Measurements from ENCODE around the gene ADCY6. TPM values are rescaled to one million over a fixed set of nuclear protein-coding genes. Genes with fewer than 3 reads are reported as not detected.

ADCY6 gene
- total RNA-seq (2014; rRNA removed; shearing (Covaris generic); ENCODE audit: low replicate concordance), result 65.4 and 76.6 TPM in 2 replicates

DNA sequence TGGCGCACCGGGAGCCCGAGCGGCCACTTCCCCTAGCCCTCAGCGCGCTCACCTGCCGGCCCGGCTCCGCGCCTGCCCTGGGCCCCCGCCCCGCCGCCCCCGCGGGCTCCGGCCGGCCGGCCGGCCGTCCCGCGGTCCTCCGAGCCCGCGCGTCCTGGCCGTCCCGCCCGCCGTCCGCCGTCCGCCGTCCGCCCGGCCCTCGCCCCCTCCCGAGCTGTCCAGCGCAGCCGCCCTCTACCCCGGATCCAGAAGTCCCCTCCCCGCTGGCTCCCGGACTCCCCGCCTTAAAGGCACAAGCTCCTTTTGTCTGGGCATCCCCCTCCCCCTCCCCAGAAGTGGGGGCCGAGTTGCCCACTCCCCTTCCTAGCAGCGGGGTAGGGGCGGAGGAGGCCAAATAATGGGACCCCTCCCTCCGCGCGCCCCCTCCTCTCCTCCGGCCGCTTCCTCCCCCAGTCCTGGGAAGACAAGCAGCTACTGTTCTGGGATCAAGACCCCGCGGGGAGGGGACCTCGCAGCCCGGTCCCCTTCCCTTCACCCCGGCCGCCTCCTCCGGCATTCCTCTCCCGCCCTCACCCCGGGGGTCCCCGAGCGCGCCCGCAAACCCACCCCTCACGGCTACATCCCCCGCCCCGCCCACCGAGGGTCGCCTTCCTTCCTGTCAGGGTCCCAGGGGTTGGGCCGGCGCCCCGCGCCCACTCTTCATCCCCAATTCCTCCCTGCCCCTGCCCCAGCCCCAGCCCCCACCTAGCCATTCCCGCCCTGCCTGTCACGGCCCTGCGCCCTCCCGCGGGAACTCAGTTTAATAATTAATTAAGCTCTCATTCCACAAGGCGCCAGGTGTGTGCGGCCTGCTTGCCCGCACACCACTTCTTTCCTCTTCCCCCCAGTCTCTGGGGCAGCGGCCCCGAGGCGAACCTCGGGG is at the start of gene ADCY6:
ADCY6 (minus strand) TSS at position 236 of the 922 bp plus-strand sequence. CDS start 5,655 bp downstream, outside the sequence.
- in situ Hi-C loops (cut with HindIII; ENCODE audit: low pct_unique_long_range_greater_than_20kb, low sequenced_read_pairs), result no loop called here
- DNase-seq (ENCODE audit: low read depth), result peak; percentile 54

DNA sequence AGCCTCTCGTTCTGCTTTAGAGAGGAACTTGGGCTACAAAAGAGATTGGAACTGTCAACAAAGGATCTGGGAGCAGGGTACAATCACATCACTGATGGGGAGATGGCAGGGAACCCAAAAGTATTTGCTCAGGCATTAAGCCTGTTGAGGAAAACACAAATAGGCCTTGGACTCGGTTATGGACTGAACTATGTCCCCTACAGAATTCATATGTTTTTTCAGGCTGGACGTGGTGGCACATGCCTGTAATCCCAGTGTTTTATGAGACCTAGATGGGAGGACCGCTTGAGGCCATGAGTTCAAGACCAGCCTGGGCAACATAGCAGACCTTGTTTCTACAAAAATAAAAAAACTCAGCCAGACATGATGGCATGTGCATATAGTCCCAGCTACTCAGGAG is 49.2 kb upstream of the ADCY6 start:
- in situ Hi-C loops (cut with HindIII; ENCODE audit: low pct_unique_long_range_greater_than_20kb, low sequenced_read_pairs), result no loop called here
- no peak for DNase-seq (ENCODE audit: low read depth)

DNA sequence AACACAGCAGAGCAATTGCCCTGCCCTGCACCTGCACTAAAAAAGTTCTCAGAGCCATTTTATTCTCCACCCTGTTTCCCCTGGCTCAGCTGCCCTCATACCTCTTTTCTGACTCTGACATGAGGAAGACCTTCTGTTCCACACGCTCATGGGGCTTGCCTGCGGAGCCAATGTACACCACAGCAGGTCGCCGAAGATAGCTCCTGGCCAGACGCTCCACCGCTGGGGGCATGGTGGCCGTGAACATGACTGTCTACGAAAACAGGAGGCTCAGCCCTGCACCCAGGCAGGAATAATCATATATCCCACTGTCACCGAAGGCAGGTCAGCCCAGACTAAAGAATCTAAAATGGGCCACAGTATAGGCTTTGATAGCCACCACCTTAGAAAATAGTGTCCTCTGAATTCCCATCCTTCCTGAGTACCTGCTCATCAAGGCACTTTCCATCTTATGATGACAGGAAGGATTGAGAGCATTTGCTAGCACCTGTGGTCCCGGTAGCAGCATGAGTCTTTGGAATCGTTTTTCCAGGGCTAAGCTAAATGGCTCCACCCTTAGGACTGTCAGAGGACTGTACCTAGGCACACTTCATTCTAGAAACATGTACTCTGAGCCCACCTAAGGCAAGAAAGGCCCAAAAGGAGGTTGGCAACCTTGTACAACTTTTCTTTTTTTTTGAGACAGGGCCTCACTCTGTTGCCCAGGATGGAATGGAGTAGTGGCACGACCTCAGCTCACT is 43.6 kb upstream of the ADCY6 start:
- DNase-seq (ENCODE audit: low read depth), result no peak
- in situ Hi-C loops (cut with HindIII; ENCODE audit: low pct_unique_long_range_greater_than_20kb, low sequenced_read_pairs), result no loop called here

DNA sequence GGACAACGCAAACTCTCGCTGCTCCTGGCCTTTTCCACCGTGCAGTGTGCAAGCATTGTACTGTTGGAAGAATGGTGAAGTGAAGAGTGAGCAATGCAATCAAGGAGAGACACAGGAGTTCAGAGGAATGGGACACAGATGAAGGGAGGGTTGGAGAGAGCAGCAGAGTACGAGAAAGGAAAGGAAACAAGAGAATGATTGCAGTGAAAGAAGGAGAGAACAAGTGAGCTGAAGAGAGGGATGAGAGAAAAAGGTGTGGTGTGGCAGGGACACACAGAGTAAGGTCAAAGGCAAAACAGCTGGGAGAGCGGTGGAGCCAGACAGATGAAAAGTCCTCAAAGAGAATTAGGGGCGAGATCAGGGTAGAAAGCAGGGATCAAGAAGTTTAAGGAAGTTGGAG is 42.4 kb upstream of the ADCY6 start:
- in situ Hi-C loops (cut with HindIII; ENCODE audit: low pct_unique_long_range_greater_than_20kb, low sequenced_read_pairs), result no loop called here

DNA sequence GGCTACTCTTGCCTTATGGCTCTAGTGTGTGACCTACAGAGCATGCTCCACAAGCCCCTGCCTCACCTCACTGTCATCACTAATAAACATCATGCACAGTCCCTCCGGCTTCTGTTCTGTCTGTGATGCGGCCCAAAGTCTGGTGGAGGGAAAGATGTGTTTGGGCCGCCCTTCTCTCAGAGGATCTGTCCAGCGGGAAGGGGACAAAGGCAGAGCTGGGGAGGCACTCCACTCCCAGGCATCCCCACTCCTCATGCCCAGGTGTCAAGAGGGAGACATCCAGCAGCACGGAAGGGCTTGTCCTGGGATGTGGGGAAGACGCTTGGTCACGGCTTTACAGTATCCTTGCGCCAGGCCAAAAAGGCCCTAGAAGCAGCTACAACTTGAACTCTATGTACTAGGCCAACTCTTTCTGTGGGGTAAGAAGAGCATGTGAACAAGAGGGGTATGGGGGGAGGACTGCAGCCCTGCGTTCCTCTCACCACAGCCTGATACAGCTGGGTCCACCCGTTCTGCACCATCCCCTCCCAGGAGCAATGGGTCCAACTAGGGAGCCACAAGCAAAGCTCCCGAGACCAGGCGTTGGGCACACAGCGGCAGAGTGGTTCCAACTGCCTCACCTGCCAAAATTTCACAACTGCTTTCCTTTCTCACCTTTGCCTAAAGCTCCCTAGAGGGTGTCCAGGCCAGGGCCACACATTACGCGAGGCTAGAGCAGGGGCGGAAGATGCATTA is 40.1 kb upstream of the ADCY6 start:
- in situ Hi-C loops (cut with HindIII; ENCODE audit: low pct_unique_long_range_greater_than_20kb, low sequenced_read_pairs), result no loop called here
- no peak for DNase-seq (ENCODE audit: low read depth)

More for the DNA sequence above, 42.4 kb upstream of the ADCY6 start:
- no peak for DNase-seq (ENCODE audit: low read depth)

DNA sequence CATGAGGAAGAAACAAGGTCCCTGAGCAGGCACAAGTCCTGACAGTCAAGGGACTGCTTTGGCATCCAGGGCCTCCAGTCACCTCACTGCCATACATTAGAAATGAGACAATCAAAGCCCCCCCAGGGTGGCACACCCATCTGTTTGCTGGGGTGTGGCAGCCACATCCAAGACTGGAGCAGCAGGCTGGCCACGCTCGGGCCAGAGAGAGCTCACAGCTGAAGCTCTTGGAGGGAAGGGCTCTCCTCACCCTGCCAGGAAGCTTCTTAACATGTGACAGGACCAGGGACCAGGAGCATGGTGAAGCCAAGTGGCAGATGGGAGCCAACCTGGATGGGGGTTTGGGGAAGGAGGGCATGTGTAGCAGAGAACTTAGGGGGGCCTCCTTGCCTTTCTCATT is 39.4 kb upstream of the ADCY6 start:
- DNase-seq (ENCODE audit: low read depth), result no peak
- in situ Hi-C loops (cut with HindIII; ENCODE audit: low pct_unique_long_range_greater_than_20kb, low sequenced_read_pairs), result no loop called here

DNA sequence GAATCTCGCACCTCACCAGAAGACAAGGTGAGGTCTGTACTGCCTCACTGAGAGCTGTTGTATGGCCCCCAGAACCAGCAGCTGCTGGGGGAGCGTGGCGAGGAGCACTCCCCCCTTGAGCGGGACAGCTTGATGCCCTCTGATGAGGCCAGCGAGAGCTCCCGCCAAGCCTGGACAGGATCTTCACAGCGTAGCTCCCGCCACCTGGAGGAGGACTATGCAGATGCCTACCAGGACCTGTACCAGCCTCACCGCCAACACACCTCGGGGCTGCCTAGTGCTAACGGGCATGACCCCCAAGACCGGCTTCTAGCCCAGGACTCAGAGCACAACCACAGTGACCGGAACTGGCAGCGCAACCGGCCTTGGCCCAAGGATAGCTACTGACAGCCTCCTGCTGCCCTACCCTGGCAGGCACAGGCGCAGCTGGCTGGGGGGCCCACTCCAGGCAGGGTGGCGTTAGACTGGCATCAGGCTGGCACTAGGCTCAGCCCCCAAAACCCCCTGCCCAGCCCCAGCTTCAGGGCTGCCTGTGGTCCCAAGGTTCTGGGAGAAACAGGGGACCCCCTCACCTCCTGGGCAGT is 38.7 kb upstream of the ADCY6 start:
- in situ Hi-C loops (cut with HindIII; ENCODE audit: low pct_unique_long_range_greater_than_20kb, low sequenced_read_pairs), result no loop called here
- no peak for DNase-seq (ENCODE audit: low read depth)

DNA sequence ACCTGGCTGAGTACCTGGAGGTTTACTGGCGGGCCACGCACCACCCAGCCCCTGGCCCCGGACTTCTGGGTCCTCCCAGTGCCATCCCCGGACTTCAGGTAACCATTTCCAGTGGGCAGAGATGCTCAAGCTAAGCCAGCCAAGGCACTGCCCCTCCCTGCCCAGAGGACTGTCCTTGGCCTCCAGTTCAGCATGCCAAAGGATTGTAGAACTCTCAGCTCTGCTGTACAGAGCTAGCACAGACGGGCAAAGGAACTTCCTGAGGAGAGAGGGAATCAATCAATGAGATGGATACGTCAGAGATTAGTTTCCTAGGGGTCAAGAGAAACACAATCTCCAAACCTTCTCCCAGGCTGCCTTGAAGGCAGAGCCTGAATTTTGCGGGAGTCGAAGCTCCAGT is 38.1 kb upstream of the ADCY6 start:
- DNase-seq (ENCODE audit: low read depth), result no peak

DNA sequence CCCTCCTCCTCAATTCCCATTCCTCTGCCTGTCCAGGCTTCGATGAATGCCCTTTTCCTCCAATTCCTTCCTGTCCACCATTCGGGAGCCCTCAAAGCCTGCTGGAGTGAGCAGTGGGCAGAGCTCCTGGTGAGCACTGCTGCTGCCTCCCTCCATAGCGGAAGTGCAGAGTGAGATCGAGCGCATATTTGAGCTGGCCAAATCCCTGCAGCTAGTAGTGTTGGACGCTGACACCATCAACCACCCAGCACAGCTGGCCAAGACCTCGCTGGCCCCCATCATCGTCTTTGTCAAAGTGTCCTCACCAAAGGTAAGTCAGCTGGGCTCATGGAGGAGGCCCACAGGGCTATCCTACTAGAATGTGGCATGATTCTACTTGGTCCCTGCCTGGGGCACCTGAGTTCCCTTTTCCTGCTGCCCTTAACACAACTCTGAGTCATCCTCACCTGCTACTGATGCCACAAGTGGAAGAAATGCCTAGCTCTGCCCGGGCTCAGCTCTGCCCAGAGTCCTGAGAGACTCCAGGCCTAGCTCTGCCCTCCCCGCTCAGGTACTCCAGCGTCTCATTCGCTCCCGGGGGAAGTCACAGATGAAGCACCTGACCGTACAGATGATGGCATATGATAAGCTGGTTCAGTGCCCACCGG is 37.4 kb upstream of the ADCY6 start:
- in situ Hi-C loops (cut with HindIII; ENCODE audit: low pct_unique_long_range_greater_than_20kb, low sequenced_read_pairs), result no loop called here
- no peak for DNase-seq (ENCODE audit: low read depth)

More for the DNA sequence above, 38.1 kb upstream of the ADCY6 start:
- in situ Hi-C loops (cut with HindIII; ENCODE audit: low pct_unique_long_range_greater_than_20kb, low sequenced_read_pairs), result no loop called here

DNA sequence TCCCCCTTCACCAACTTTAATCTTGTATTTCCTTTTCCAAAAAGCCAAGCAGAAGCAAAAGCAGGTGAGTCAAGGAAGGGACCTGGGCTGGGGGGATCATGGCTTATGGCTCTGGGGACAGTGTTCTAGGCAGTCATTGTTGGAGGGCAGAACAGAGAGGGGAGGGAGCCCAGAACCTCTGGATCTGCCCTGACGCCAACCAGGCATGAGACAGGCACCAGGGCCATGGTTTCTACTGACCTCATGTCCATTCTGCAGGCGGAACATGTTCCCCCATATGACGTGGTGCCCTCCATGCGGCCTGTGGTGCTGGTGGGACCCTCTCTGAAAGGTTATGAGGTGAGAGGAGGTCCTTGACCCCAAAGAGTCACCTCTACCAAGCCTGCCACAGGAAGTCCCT is 36.0 kb upstream of the ADCY6 start:
- in situ Hi-C loops (cut with HindIII; ENCODE audit: low pct_unique_long_range_greater_than_20kb, low sequenced_read_pairs), result no loop called here

DNA sequence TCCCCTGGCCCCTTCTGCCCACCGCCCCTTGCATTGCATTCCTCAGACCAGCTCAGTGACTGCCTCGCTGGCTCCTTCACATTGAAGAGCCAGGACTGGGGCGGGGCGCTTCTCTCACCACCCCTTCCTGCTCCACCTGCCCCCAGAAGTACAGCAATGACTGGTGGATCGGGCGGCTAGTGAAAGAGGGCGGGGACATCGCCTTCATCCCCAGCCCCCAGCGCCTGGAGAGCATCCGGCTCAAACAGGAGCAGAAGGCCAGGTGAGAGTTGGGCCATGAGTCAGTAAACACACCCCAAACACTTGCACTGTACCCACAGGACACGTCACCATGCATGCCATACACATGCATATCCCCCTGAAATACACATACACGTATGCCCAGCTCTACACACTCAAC is 35.2 kb upstream of the ADCY6 start:
- in situ Hi-C loops (cut with HindIII; ENCODE audit: low pct_unique_long_range_greater_than_20kb, low sequenced_read_pairs), result no loop called here

More for the DNA sequence above, 36.0 kb upstream of the ADCY6 start:
- no peak for DNase-seq (ENCODE audit: low read depth)

DNA sequence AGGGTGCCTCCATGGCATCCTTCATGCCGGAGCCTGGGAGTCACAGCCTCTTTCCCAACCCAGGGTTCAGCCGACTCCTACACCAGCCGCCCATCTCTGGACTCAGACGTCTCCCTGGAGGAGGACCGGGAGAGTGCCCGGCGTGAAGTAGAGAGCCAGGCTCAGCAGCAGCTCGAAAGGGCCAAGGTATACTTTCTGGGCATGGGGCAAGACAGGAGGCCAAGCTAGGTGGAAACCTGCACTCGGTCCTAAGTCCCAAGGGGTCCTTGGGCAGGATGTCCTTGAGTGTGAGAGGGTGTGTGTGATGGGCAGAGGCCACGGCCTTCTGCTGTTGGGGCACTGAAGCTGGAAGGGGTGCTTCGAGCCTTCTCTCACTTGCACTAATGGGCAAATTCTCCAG is 34.4 kb upstream of the ADCY6 start:
- in situ Hi-C loops (cut with HindIII; ENCODE audit: low pct_unique_long_range_greater_than_20kb, low sequenced_read_pairs), result no loop called here
- DNase-seq (ENCODE audit: low read depth), result no peak

More for the DNA sequence above, 35.2 kb upstream of the ADCY6 start:
- DNase-seq (ENCODE audit: low read depth), result no peak

DNA sequence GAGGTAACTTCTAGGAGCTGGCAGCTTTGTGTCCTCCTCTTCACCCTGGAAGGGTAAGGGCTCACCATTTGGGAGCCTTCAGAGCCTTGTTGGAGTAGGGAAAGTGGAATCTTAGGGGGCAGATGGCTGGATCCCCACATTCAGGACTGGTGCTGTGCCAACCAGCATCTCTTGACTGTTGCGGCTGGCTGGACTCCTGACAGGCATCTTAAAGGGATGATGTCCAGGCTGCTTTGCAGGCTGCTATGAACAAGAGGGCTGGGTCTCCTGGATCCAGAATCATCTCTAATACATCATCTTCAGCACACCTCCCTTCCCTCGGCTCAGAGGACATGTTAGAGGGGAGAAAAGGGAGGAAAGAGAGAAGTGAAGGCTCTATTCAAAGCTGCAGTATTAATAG is 33.8 kb upstream of the ADCY6 start:
- DNase-seq (ENCODE audit: low read depth), result no peak
- in situ Hi-C loops (cut with HindIII; ENCODE audit: low pct_unique_long_range_greater_than_20kb, low sequenced_read_pairs), result no loop called here

DNA sequence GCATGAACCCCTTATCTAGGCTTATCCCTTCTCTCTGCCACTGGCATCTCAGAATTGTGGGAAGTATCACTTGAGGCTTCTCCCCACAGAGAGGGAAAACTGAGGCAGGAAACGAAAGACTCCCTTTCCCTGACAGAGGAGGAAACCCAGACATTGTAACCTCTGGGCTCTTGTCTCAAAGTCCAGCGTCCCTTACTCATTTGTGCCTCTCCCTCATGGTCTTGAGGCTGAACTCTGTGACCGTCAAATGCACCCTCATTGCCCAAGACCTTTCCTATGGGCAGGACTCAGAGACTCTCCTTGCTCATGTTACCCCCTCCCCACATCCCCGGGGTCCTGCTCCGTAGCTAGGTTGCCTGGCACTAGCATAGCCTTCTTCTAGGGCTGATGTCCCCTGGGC is 33.2 kb upstream of the ADCY6 start:
- no peak for DNase-seq (ENCODE audit: low read depth)
- in situ Hi-C loops (cut with HindIII; ENCODE audit: low pct_unique_long_range_greater_than_20kb, low sequenced_read_pairs), result no loop called here

DNA sequence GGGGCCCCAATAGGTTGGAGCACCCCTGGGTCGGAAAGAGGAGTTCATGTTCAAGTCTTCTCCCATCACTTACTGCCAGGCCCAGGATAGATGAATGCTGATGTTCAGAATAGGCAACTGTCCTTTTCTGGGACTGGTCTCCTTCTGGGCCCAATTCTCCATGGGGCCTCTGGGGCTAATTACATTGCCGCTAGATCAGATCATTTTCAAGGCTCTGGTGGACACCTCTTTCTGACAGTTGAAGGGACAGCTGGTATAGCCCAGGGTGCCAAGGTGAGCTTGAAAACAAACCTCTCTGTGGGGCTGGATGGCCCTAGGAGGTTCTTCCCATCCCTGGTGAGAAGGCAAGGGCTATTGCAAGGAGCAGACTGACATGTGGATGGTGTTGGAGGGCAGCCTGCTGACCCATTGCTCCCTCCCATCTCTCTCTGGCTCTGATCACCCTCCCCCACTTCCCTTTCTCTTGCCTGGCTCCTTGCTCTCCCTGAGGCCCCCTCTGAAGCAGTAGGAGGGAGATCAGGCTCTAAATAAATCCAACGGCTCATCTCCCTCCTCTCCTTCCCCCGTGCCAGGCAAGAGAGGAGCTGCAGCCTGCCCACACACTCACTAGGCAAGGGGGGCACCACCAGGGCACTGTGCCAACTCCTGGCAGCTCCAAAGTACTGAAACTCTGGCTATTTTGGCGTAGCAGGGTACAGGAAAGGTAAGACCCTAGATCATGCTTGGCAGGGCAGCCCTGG is 31.3 kb upstream of the ADCY6 start:
- in situ Hi-C loops (cut with HindIII; ENCODE audit: low pct_unique_long_range_greater_than_20kb, low sequenced_read_pairs), result no loop called here

DNA sequence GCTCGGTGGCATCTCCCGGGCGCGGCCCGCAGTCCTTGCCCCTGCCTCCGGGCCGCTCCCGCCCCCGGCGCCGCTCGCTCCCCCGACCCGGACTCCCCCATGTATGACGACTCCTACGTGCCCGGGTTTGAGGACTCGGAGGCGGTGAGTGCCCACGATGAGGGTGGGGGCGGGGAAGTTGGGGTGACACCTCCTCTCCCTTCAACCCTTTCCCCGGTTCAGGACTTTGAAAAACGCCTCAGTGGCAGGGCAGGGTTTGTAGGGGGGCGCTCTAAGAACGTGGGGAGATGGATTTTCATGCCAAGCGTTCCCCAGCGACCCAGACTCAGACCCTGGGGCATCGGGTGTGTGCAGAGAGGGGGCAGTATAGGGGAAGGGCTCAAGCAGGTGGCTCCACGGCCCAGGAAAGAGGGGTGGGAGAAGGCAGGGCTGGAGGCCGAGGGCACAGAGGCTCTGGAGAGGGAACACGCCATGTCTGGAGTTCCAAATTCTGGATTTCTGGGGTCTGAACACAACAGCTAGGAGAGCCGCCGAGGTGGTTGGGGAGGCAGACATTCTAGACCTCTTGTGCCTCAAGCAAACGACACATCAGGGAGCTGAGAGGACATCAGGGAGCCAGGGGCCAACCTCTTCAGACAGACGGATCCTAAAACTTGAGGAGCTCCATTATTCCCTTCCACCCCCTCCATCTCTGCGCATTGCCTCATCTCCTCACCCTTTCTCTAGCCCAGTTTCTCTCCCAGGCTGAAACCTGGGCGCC is 30.1 kb upstream of the ADCY6 start:
- DNase-seq (ENCODE audit: low read depth), result no peak
- in situ Hi-C loops (cut with HindIII; ENCODE audit: low pct_unique_long_range_greater_than_20kb, low sequenced_read_pairs), result no loop called here

More for the DNA sequence above, 31.3 kb upstream of the ADCY6 start:
- no peak for DNase-seq (ENCODE audit: low read depth)

Measured in Caki2 (cell line).